Esophagus squamous epithelium (tissue), 4 donors: ENCODE data around the gene ERC2.

Source experiments
- POLR2A ChIP-seq, 4 donors: fragments of 450-650 bp; IDR thresholded peaks; one replicate each; pipeline ENCODE4 v1.6.1; 2017; ENCODE audit warnings: antibody characterized with exemption in 4 of 4, mild to moderate bottlenecking in 4 of 4, moderate library complexity in 3 of 4
- TF ChIP-seq, protein P1 (sequence below), 6 experiments: fragments of 450-650 bp in 4 of 6; fragments of 200-600 bp in 2 of 6; sonication (generic) in 2 of 6; IDR thresholded peaks; one replicate each; pipeline ENCODE4 v1.5.1; 2016 to 2019; ENCODE audit warnings: antibody characterized with exemption in 6 of 6, mild to moderate bottlenecking in 4 of 6, moderate library complexity in 4 of 6

DNA sequence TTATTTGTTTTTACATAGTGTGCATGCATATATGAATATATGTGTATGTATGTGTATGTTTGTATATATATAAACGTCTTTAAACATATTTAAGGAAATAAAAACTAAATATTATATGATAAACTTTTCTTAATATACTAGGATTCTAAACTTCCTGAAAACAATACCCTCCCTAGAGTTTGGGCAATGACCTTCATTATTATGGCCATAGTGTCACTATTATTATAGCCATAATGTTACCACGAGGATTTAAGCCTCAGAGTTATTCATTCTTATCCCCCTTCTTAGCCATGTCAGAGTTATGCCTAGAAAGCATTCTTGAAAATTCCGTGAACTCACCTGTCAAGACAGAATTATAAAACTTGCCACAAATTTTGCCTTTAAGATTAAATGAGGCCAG lies 335.5 kb downstream of the ERC2 start:
- no peak for TF ChIP-seq POLR2A (IDR thresholded peaks at IDR 0.05)
- TF ChIP-seq, protein P1, sequence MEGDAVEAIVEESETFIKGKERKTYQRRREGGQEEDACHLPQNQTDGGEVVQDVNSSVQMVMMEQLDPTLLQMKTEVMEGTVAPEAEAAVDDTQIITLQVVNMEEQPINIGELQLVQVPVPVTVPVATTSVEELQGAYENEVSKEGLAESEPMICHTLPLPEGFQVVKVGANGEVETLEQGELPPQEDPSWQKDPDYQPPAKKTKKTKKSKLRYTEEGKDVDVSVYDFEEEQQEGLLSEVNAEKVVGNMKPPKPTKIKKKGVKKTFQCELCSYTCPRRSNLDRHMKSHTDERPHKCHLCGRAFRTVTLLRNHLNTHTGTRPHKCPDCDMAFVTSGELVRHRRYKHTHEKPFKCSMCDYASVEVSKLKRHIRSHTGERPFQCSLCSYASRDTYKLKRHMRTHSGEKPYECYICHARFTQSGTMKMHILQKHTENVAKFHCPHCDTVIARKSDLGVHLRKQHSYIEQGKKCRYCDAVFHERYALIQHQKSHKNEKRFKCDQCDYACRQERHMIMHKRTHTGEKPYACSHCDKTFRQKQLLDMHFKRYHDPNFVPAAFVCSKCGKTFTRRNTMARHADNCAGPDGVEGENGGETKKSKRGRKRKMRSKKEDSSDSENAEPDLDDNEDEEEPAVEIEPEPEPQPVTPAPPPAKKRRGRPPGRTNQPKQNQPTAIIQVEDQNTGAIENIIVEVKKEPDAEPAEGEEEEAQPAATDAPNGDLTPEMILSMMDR (IDR thresholded peaks at IDR 0.05): no peak
